GM20431 (cell line): Measurements from ENCODE around the gene MPRIP.

Experiments
- in situ Hi-C: fragments of 300-500 bp; cut with MseI, MboI; formaldehyde crosslinking; loops from one replicate; pipeline ENCODE4 v1.15.0; 2020; ENCODE audit warnings: low sequenced_read_pairs; ENCODE audit not compliant: unreplicated experiment

Gene MPRIP

DNA sequence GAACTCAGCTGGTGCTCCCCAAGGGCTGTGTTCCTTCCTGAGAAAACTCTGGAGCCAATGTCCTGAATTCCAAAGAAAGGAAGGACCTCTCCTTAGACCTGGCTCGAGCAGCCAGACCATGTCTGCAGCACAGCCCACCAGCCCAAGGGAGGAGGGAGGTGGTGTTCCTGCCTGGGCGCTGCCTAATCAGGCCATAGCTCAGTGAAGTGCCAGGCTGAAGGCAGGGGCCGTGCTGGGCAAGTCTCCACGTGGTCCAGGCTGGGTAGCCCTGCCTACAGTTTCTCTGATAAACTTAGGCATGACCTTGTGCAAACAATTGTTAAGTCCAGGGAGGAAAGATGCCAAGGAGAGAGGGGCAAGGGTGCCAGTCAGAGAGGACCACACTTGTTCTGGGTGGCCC lies 76.8 kb downstream of the MPRIP start:
- in situ Hi-C loops = no loop called here

DNA sequence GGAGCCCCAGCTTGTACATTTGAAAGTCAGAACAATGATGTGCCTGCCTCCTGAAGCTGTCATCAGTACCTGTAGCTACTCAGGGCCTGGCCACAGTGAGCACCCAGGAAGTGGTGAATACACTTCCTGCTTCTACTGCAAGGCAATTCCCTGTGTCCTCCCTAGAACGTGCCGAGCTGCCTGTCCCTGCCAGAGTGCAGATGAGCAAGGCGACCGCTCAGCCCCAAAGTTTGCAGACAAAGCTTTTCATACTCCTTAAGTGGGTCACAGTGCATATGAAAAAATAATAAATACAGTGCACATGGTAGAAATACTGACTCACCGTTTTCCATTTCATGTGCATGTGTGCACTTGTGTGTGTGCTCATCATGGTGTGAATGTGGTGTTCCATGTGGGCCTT lies 77.3 kb downstream of the MPRIP start:
- in situ Hi-C loops = no loop called here

DNA sequence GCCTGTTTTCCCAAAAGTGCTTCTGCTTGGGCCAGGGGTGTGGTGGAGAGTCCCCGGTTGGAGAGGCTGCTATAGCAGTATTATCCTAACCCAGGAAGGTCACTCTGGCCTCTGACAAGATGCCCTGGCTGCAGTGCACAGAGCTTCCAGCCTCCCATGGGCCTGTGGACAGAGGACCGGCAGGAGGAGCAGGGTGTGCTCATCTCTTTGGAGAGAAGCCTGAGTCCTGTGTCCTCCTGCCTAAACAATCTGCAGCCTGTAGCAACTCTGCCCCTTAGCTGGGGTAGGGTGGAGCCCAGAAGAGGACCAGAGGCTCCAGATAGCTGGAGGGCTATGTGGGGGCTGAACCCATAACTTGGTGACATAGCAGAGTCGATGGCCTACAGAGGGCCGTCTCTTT lies 78.0 kb downstream of the MPRIP start:
- in situ Hi-C loops = no loop called here

DNA sequence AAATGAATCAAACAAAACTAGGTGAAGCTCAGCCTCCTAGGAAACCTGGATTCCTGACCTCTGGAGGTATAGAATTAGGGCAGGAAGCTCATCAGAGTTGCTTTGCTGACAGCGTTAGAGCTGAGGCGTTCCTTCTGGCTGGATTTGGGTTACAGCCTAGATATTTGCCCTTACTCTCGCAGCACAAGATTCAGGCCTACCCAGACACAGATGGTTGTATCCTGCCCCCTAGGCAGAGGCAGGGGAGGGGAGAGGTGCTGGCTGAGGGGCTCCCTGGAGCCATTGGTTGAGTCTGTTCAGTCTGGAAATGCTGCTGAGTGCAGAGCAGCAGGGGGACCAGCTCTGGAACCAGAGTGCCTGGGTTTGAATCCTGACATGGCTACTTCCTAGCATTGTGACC lies 78.4 kb downstream of the MPRIP start:
- in situ Hi-C loops = no loop called here

DNA sequence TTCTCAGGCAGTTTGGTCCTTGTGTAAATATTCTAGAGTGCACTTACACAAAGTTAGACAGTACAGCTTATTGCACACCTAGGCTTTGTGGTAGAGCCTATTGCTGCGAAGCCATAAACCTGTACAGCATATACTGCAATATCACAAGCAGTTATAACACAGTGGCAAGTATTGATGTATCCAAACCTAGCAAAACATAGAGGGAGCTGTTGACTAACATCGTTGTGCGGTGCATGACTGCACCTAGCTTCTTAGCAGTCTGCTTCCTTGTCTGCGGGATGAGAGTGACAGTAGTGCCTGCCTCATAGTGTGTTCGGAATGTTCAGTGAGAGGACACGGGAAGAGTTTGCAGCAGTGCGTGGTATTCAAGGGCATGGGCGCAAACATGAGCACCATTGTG lies 78.9 kb downstream of the MPRIP start:
- in situ Hi-C loops = no loop called here

DNA sequence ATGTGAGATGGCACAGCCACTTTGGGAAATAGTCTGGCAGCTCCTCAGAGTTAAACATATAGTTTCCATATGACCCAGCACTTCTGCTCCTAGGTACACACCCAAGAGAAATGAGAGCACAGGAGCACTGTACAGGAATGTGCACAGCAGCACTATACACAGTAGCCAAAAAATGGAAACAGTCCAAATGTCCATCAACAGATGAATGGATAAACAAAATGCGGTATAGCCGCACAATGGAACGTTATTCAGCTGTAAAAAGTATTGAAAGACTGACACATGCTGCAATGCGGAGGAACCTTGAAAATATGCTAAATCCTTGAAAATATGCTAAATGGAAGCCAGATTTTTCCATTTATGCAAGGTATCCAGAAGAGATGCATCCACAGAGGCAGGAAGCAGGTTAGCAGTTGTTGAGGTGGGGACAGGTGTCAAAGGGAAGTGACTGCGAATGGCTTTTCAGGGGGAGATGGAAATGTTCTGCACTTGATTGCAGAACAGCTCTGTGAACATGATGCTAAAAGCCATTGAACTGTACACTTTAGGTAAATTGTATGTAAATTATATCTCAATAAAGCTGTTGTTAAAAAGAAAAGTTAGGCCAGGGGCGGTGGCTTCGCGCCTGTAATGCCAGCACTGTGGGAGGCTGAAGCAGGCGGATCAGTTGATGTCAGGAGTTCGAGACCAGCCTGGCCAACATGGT lies 80.7 kb downstream of the MPRIP start:
- in situ Hi-C loops = no loop called here

DNA sequence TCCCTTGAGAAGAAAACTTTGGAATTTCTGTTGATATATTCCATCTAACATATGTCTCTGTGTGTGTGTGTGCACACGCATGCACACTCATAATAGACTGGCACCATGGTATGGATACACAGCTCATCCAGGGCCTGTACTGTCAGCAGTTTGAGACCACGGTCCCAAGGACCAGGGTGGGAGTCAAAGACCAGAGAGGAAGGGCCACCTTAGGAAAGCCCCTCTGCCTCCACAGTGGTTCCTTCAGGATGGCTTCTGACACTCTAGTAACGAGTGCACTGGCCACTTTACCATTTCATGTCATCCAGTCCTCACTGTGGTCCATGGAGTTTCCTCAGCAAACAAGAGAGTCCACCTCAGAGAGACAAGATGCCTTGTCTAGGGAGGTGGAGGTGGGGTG lies 82.1 kb downstream of the MPRIP start:
- in situ Hi-C loops = no loop called here

DNA sequence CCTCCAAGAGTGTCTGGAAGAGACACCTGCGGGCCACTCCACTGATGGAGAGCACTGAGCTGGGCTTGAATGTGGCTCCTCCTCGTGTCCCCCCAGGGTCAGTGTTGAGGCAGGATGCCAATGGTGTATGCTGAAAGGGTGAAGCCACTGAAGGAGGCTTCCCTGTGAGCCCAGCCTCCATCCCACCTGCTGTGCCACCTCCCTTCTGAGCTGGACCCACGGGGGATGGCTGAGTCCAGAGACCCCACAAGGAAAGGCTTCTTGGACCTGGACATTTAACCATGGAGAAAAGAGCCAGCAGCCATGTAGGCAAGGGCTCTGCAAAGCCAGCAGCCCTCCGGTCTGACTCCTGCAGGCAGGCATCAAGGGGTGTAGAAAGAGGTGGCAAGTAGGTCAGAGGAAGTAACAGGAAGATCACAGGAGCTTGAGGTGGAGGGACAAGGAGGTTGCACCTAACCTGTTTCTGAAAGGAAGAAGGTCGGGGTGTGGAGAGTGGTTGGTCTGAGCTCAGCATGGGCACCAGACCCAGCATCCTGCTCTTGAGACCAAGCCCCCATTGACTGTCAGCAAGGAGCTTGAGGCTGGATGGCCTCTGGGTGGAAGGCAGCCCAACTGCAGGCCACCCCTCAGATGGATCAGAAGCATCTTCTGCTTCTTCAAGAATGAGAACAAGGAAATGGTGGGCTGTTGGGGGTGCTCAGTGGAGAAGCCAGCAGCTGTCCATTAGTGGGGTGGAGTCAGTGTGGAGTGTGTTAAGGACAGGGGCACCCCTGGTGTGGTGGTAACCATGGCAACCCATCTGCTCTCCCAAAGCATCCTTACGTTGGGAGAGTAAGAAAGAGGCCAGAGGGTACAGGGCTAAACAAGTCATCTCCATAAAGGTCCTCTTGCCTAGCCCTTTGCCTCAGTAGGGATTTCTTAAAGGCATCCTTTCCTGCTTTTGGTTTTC lies 83.2 kb downstream of the MPRIP start:
- in situ Hi-C loops = no loop called here

DNA sequence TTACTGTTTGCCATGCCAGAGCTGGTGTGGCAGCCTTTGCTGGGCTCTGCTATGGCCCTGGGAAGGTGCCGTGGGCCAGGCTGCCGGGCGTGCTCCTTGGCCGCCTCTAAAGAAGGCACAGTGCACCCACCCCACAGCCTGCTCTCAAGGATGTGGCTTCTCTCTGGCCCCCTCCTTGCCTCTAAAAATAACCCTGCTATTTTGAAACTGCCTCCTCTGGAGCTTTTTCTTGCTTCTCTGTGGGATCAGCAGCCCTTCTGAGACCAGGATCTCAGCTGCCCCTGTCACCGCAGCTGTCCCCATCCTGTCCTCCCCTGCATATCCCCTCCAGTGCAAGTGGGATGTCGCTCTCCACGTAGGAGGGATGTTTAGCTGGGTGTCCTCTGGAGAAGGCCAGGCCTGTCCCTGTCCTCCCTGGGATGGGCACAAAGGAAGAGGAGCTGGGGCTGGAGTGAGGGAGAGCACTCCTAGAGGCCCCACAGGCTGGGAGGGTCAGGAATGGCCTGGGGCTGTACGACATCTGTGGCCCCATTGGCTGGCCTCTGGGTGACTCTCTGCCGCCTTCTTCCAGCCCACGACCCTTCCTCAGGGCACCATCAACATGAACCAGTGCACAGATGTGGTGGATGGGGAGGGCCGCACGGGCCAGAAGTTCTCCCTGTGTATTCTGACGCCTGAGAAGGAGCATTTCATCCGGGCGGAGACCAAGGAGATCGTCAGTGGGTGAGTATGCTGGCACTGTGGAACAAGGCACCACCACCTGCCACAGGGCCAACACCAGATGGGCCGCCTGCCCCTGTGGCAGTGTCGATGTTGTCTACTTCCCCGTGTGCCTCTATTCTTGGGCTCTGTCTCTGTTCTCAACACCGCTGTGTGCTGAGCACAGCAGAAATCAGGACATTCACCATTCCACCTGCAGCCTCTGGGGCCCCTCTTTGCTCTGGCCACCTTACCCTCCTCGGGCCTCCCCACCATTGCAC lies 84.2 kb downstream of the MPRIP start:
- in situ Hi-C loops = no loop called here

DNA sequence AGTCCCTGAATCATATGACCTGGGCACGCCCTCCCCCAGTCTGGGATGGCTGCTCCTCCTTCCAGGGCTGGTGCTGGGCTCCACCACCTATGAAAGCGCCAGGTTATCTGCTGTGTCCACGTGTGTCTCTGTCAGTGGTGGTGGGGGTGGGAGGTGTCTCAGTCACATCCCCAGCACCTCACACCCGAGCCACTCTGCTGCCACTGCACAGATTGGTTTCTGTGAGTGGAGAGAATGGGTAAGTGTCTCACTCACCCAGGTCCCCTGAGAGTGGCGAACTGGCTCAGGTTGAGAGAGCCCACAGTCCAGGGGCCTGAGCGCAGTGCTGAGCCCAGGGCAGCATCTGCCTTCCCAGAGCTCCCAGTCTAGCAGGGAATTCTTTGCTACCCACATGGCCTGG lies 84.9 kb downstream of the MPRIP start:
- in situ Hi-C loops = no loop called here

DNA sequence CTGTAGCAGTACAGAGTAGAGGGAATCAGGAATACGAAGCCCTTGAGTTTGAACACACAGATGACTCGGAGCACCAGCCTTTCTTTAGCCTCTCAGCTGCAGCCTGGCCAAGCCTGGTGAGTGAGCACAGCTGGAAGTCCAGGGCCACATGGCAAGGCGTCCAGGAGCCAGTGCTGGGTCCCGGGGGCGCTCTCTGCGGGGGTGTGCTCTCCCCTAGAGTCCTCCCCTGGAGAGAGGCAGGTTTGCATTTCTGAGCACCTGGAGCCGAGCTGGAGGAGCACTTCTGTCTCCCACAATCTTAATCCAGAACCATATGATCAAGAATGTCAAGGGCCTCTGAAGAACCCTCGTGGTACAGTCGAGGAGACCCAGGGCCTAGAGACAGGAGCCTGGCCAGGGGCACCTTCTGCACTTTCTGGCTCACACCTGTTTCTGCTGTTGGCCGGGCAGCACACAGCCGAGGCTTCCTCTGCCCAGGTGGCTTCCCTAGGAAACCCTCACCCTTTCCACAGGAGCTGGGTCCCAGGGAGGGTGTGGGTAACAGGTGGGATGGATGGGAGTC lies 85.6 kb downstream of the MPRIP start:
- in situ Hi-C loops = no loop called here

DNA sequence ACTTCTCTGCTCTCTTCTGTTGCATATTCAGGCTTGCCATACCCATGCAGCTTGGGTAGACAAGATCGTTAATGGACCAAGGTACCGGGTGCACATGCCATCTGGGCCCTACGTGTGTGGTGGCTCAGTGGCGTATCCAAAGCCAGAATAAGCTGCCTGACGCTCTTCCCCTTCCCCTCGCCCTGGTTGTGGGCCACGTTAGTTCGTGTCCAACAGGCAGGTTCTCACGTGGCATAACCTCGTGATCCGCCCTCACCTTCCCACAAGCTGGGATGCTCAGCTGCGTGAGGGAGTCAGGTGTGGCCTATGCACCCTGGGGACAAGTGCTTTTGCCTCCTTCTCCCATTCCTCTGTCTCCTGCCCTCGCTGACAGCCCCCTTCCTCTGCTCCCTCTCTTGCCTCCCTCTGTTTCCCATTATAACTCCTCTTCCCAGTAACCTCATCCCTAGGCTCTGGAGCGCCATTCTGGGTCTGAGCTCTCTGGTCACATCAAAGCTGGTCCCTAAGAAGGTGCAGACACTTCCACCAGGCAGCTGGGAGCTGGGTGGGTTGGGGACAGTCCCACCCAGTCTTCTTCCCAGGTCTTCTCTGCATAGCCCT lies 86.3 kb downstream of the MPRIP start:
- in situ Hi-C loops = no loop called here

DNA sequence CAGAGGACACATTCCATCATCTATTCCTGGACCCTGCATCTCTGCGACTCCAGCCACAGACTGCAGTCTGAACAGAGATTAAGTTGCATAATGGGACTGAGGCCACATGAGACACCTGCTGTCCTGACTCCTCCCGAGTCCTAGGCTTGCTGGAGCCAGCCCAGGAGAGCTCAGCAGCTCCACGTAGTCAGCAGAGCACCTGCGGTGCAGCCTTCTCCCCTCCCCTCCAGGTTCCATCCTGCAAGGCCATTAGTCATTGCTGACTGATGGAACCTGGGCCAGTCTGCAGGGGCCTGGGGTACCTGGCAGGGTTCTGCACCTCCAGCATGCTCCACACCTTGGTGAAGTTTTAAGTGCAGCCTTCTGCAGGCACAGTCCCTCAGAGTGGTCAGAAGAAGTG lies 87.2 kb downstream of the MPRIP start:
- in situ Hi-C loops = no loop called here

DNA sequence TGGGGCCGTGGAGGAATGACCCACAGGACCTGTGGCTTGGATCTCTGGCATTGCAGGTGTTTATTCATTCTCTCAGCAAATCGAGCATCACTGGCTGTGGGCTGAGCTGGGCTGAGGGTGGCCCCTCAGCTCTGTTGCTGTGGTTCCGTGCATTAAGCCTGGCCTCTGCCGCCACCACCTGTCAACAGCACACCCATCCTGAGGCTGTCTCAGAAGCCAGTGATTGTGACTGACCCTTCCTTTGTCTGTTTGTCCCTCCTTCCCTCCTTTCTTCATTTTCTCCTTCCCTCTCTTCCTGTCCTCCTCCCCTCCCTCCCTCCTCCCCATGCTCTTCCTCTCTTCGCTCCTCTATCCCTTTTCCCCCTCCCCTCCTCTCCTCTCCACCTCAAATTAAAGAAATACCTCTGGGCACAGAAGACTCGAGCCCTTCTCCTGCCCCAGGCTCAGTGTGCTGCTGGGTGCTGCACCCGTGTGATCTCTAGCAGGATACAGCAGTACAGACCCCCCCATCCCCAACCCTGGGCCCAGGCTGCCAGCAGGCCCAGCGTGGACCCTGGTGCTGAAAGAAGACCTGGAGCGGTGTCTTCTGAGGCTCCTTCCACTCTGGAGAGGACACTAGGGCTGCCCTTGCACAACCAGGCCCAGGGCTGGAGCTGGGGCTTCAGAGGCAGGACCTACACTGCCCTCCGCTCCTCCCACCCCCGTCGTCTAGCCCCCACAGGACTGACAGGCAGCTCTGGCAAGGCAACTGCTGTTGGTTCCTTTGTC lies 88.0 kb downstream of the MPRIP start:
- in situ Hi-C loops = no loop called here

DNA sequence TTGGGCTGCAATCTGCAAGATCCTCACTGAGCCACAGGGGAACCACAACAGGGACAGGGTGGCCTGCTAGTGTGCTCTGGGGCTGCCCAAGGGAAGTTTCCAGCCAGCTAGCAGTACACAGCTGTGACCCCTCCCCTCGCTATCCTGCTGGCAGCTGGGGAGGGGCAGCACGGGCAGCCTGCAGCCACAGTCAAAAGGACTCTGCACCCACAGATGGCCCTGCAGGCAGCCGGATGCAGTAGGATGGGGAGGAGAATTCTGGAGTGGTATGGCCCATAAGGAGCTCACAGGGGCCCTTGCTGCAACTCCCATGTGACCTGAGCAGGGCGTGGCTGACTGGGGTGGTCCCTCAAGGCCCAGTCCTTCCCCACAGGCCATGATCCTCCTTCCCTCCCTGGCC lies 89.6 kb downstream of the MPRIP start:
- in situ Hi-C loops = no loop called here

DNA sequence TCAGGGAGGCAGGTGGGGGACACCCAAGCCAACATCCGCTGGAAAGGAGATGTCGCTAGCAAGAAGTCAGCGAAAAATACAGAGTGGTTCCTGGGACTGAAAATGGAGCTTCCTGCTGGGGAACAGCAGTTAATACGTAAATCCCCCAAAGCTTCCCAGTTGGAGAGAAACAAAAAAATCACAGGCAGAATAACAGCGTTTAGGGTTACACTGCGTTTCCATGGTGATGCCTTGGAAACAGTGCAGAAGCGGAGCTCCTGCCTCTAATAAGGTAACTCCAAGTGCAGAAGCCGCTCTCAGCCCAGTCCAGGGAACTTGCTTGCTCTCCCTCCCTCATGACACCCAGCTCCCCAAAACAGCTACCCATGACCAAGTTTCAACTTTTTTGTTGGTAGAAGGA lies 90.5 kb downstream of the MPRIP start:
- in situ Hi-C loops = no loop called here

DNA sequence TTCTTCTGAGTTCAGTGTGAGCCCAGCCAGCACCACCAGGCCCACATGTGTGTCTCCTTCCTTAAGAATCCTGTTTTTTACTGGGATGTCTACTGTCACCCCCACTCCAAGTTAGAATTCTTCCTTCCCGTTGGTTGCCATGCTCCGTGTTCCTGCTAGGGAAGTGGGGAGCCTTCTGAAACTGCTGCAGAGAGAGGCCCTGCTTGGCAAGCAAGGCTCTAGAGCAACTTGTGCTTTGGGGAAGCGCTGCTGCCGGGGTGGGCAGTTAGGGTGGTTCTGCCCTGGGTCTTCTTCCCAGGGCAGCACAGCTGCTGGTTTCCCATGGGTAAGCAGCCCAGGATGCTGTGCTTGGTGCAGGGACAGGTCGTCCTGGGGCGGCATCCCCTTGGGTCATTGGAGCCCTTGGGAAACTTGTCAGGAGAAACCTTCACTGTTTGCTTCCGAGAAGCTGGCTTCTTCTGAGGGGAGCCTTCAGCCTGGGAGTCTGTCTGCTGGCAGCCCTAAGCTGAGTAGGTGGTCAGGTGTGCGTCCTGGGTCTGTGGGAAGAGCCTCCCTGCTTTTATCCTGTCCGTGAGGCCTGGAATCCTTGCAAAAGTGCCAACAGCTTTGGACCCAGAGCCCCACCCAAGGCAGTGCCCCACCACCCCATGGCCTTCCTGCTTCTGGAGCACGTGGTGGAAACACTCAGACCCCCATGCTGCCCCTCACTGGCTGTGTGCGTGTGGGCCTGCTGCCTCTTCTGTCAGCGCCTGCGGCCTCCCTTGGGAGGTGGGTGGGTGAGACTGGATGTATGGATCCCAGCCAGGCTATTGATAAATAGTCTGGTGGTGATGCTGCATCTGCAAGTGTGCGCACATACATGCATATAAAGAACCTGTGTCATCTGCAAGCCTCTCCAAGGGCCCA lies 92.0 kb downstream of the MPRIP start:
- in situ Hi-C loops = no loop called here

DNA sequence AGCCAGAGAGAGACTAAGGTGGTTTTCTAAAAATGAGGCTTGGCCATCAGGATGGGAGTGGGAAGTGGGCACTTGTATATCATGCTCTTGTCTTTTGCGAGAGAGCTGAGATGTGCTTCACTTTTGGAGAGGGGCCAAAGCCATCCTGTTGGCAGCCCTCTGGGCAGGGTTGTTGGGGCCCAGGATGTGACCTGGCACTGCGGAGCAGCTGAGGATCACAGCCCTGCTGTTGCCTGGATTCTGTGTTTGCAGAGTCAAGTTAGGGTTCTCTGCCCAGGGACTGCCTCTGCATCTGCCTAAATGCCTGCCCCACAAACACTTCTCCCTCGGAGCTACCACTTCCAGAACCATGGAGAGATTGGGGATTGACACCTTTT lies 92.7 kb downstream of the MPRIP start:
- in situ Hi-C loops = no loop called here
